GM12892 (cell line): ENCODE results near the gene INPP4B.

Experiments
- POLR2A ChIP-seq: IDR thresholded peaks from 2 replicates; pipeline ENCODE4 v1.6.1; 2011; ENCODE audit warnings: low read depth, low read length, control low read depth
- POLR2AphosphoS5 ChIP-seq: IDR thresholded peaks from 2 replicates; pipeline ENCODE4 v1.6.1; 2011; ENCODE audit warnings: low read depth, low read length, control low read depth
- TAF1 ChIP-seq: IDR thresholded peaks from 2 replicates; pipeline ENCODE4 v1.6.1; 2011; ENCODE audit warnings: low read depth, mild to moderate bottlenecking, control low read depth, low read length, borderline replicate concordance

- TF ChIP-seq POLR2AphosphoS5, result no peak
- TF ChIP-seq POLR2A, result no peak
- TF ChIP-seq TAF1, result no peak
Measured at GRCh38 chr4:142085513-142086292, 760.4 kb downstream of the INPP4B start.
